Measurements from ENCODE around the gene FAM110D. TPM values are rescaled to one million over a fixed set of nuclear protein-coding genes. Genes with fewer than 3 reads are reported as not detected.

Gene FAM110D
- total RNA-seq, 1 experiment from 2014 or later, result 0.55 TPM

DNA sequence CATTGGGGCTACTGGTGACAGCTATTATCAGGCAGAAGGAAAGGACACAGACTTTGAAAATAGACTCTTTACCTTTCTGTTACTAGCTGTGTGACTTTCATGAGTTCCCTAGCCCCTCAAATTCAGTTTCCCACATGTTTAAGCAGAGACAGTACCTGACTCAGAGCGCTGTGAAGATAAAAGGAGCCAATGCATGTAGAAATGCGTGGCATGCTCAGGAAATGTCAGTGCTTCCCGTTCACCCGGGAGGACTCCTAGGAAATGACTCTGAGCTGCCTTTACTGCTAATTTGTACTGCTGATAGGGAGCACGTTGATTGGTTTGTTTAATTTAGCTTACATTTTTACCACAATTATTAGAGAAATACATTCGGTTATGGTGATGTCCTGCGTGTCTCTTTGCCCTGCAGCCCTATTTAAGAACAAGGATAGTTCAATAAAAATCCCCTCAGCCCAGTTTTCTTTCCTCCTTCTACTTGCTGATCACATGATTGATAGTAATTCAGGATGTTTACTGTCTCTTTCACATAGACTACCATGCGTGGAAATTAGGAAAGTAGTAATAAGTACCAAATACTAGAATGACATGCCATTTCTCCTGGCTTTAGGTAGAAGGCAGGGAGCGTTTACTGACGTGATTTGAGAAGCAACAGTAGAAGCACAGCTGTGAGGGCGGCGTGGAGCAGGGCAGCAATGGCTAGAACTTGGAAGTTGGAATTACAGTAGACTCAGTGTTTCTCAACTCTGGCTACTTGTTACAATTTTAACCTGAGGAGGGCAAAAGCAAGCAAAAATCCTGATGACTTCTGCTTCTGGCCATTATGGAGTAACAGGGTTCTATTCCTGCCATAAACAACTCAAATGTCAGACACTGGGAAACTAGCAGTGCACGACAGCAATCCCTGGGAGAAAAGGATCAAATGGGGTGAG, 31.4 kb upstream of the FAM110D start (continued):
- TF ChIP-seq PREB (CRISPR knock-in tag; IDR thresholded peaks at IDR 0.05; ENCODE audit: borderline replicate concordance), result no peak

DNA sequence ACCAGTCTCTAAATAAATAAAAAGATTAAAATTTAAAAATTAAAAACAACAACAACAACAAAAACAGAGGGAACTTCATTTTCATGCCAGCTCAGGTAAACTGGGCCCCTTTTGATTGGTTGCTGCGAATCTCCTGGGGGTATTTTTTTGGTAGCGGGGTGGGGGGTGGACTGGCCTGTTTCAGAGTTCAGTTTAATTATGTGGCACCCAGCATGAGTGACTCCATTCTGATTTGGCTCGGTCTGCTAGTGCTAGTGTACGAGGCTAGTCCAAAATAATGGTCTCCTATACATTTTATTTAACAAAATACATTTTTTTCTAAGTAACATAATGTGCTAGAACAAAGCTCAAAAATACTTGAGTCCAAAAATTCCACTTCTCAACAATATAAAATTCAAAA, 29.1 kb upstream of the FAM110D start:
- DNase-seq (ENCODE audit: low spot score) (no peak), ATAC-seq (no peak)
- Mint-ChIP-seq H3K4me3 (no peak overlapping the region), H3K36me3 (no peaks in the 10 kb centered on the region), H3K4me1 (peaks cover 12% of the 10 kb centered on the region), H3K9me3 (peaks cover 1% of the 10 kb centered on the region; the same call in 1 of the 2 replicates), H3K27me3 (ENCODE audit: low read depth) (no peaks in the 10 kb centered on the region), H3K27ac (no peak overlapping the region)
- ChIA-PET CTCF (interaction anchor here (0.8 to 2.1 kb wide), 3 partner anchors 10 to 48 kb away, joined by 3 to 9 read pairs (median 4); partner anchors contain the start of gene CNKSR1), POLR2A (no interaction called here)
- TF ChIP-seq ZNF671 (CRISPR knock-in tag; IDR thresholded peaks at IDR 0.05), result no peak

DNA sequence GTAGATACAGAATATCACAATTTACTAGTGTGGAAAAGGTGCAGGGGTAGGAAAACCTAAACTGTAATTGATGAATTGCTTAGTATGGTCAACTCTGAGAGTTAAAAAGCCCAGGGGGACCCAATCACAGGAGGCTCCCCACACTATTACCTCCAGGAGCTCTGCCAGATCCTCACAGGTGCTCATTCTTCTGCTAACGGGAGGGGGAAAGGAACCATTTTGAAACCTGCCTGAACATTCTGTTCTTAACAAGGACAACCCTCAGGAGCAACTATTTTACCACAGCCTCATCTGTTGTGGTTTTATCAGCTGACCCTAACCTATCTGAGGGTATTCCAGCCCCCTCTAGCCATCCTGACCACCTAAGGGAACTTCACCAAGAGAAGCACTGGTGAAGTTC, 28.2 kb upstream of the FAM110D start:
- no peak for TF ChIP-seq HMGA2 (CRISPR knock-in tag; IDR thresholded peaks at IDR 0.05)
- no peak for TF ChIP-seq ATF1 (CRISPR knock-in tag; IDR thresholded peaks at IDR 0.05)
- TF ChIP-seq CTCF (IDR thresholded peaks at IDR 0.05), result no peak
- no peak for TF ChIP-seq TEAD4 (CRISPR knock-in tag; IDR thresholded peaks at IDR 0.05)
- TF ChIP-seq TP53 (CRISPR knock-in tag; IDR thresholded peaks at IDR 0.05), result no peak
- TF ChIP-seq, protein P1, sequence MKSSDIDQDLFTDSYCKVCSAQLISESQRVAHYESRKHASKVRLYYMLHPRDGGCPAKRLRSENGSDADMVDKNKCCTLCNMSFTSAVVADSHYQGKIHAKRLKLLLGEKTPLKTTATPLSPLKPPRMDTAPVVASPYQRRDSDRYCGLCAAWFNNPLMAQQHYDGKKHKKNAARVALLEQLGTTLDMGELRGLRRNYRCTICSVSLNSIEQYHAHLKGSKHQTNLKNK (CRISPR knock-in tag; IDR thresholded peaks at IDR 0.05), result no peak
- Mint-ChIP-seq H3K36me3 (no peaks in the 10 kb centered on the region), H3K9me3 (peaks cover 10% of the 10 kb centered on the region; the same call in 1 of the 2 replicates), H3K4me3 (no peak overlapping the region), H3K27me3 (ENCODE audit: low read depth) (no peaks in the 10 kb centered on the region), H3K4me1 (peaks cover 12% of the 10 kb centered on the region), H3K27ac (no peak overlapping the region)
- no peak for ATAC-seq
- ChIA-PET POLR2A (no interaction called here), CTCF (interaction anchor here (0.7 to 2.1 kb wide), 4 partner anchors 8 to 47 kb away, joined by 3 to 9 read pairs (median 4); partner anchors contain the start of gene CNKSR1)
- no peak for DNase-seq (ENCODE audit: low spot score)

GRCh38 chr1:26132128-26132833, 26.6 kb upstream of the FAM110D start:
- Mint-ChIP-seq H3K27ac (no peak overlapping the region), H3K4me1 (peaks cover 7% of the 10 kb centered on the region), H3K27me3 (ENCODE audit: low read depth) (no peaks in the 10 kb centered on the region), H3K9me3 (peaks cover 10% of the 10 kb centered on the region; the same call in 1 of the 2 replicates), H3K36me3 (no peaks in the 10 kb centered on the region), H3K4me3 (no peak overlapping the region)
- ATAC-seq (peak; percentile 65), DNase-seq (ENCODE audit: low spot score) (peak; percentile 60)
- ChIA-PET CTCF (interaction anchor here (0.6 to 1.1 kb wide), 3 partner anchors 13 to 325 kb away, joined by 3 to 6 read pairs (median 3); no protein-coding TSS in a partner anchor), POLR2A (no interaction called here)
- TF ChIP-seq SMAD4 (CRISPR knock-in tag; IDR thresholded peaks at IDR 0.05) (no peak), ZNF263 (CRISPR knock-in tag; IDR thresholded peaks at IDR 0.05; ENCODE audit: low read depth) (no peak), AR (CRISPR knock-in tag; IDR thresholded peaks at IDR 0.05) (no peak), SP1 (CRISPR knock-in tag; conservative IDR thresholded peaks at IDR 0.05) (no peak), EMX1 (CRISPR knock-in tag; IDR thresholded peaks at IDR 0.05) (no peak), ZNF121 (CRISPR knock-in tag; IDR thresholded peaks at IDR 0.05) (no peak), STAT6 (CRISPR knock-in tag; conservative IDR thresholded peaks at IDR 0.05; ENCODE audit: low read depth) (no peak)
